Measurements from ENCODE around the gene PIANP.

The PIANP gene

DNA sequence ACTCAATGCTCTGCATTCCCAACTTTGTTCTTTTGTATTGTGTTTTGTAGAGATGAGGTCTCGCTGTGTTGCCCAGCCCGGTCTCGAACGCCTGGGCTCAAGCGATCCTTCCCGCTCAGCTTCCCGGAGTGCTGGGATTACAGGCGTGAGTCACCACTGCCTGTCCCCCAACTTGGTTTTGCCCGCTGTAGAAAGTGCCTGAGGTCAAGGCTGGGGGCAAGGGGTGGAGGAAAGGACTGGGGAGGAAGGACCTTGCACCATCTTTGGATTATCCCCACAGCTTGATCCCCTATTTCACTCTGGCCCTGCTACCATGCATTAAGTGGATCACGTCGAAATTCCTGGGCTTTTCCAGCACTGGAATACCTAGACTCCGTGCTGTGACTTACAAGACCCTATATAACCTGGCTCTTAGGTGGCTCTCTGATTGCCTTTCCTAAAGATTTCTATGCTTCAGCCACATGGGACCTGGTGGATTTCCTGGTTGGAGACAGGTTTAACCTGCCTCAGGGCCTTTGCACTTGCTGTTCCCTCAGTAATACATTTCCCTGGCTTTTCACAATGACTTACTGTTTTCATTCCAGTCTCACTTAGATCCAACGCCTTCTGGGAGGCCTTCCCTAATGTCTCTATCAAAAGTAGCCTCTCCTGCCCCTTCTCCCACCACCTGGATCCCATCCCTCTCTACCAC is 608 bp upstream of the PIANP start:
- no peak for DNase-seq

DNA sequence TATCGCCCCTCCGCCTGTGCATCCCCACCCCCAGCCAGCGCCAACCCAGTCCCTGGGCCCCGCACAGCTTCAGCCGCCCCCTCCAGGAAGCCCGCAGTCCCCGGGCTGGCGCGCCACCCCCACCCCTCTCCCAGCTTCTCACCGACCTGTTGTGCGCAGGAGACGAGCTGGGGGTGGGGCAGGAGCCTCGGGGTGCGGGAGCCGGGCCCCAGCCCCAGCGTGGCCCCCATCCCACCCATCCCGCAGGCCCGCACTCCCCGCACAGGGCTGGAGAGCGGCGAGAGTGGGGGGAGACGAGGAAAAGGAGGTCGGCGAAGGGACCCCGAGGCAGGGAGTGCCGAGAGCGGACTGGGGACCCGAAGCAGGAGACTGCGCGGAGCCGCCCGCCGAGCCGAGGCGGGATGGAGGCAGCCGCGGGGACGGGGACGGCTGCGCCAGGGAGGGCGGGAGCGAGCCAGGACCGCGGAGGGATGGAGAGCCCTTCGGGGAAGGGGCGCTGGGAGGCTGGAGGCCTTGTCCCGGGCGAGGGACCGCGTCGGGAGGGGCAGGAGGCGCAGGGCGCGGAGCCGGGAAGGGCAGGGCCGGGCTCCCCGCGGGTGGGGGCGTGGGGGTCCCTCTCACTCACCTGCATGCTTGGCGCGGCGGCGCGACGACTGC is 498 bp downstream of the PIANP start:
- no peak for DNase-seq

DNA sequence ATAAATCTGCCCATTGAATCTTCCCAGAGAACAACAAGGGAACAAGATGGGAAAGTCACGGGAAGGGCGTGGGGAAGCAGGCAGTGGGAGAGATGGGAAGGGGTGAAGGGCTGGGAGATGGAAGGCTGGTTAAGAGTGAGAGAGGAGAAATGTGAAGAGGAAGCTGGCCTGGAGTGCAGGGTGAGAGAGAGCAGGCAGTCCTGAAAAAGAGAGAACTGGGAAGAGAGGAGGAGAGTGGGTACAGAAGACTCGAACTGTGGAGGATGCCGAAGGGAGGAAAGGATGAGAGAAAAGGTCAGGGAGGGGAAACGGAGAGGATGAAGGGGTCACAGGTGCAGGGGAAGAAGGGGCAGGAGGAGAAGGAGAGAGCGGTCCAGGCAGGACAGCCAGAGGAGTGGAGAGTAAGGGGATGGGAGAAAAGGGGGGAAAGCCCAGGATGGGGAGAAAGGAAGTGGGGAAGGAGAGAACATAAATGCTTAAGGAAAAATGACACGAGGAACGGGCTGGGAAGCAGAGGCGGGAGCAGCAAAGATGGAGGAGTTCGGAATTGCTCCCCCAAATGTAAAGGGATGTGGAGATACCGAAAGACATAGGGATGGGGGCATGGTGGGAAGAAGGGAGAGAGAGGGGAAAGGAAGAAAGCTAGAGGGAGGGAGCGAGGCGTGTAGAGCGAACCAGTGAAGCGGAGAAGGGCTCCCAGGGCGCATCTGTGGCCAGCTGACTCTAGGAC is 1.2 kb downstream of the PIANP start:
- no peak for DNase-seq

DNA sequence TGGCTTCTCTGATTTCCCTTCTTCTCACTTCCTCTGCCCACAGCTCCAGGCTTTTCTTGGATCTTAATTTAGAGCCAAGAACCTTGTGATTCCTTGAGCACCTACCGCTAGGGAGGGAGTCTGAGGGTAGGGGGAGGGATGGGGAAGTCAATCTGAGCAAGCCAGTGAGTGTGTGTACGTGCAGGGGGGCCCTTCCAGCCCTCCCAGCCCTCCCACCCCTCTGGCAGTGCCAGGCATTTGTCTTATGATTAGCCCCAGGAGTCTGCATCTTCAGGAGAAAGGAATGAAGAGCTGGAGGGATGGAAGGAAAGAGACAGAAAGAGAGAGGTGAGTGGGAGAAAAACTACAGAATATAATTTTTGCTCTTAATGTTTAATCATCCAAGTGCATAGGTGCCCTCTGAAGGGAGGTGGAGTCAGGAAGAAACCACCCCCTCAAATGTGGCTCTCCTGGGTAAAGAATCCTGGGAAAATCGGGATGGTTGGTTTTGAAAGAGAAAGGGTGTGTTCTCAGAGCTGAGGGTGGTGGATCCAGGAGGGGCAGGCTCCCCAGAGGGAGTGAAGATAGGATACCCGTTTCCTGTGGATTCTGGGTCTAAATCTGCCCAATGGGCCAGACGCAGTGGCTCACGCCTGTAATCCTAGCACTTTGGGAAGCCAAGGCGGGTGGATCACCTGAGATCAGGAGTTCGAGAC is 2.1 kb downstream of the PIANP start:
- no peak for DNase-seq

DNA sequence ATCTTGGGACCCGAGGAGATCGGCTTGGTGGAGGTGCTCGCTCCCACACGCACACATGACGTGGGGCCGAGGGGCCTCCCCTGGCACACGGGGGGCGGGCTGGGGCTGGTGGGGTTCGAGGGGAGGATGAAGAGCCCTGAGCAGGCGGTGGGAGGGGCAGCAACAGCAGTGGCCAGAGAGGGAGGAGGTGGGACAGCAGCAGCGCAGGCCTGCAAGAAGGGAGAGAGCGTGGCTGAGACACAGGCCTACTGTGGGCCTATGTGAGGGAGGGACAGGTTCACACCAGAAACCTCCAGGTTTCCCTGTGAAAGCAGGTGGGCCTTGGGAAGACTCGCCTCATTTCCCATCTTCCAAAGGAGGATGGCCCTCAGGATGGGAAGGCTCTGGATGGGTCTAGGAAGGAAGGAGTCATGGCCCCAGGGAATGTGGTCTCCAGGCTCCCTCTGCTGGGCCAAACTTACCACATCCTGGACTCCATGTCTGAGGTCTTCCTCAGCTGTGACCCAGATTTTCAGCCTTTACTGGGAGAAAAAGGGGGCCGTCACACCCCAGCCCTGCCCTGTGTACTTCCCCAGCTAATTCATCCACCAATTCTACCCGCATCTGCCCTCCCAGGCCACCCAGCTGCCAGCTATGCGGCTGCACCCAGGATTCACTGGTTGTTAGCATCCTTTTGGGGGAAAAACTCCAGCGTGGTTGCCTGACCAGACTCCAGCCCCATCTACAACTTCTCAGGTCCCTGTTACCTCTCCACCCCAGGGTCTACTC is 2.8 kb downstream of the PIANP start:
- DNase-seq = no peak

DNA sequence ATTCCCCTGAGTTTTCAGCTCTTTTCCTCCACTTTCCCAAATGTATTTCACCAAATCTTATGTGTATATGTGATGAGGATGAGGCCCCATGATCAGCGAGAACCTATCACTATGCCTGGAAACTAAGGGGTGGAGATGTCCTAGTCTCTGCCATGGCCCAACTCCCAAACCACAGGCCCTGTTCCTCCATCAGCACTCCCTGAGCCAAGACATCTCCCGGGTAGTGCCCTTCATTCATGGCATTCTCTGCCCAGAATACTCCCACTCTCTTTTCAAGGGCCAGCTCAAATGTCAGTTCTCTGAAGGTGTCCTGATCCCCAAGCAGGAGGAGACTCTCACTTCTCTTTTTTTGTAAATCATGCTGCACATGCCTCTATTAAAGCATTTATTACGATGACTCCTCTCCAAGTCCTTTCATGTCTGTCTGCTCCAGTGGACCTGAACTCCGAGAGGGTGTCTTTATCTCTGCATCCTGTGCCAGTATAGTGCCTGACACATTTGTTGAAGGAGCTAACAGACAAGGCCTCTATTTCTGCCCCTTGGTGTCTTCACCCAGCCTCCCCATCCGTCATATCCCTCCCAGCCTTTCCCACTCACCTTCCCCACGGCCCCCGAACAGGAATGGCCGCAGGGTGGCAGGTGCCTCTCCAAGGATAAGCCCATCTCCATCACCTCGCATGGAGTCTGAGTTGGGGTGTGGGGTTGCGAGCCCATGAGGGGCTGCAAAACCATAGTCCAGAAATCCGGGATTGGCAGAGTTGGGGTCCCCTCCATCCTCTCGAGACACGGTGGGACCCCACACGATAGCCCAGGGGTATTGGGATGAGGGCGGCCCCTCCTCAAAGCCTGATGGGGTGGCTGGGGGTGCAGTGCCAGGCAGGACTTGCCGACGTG is 3.7 kb downstream of the PIANP start:
- no peak for DNase-seq

DNA sequence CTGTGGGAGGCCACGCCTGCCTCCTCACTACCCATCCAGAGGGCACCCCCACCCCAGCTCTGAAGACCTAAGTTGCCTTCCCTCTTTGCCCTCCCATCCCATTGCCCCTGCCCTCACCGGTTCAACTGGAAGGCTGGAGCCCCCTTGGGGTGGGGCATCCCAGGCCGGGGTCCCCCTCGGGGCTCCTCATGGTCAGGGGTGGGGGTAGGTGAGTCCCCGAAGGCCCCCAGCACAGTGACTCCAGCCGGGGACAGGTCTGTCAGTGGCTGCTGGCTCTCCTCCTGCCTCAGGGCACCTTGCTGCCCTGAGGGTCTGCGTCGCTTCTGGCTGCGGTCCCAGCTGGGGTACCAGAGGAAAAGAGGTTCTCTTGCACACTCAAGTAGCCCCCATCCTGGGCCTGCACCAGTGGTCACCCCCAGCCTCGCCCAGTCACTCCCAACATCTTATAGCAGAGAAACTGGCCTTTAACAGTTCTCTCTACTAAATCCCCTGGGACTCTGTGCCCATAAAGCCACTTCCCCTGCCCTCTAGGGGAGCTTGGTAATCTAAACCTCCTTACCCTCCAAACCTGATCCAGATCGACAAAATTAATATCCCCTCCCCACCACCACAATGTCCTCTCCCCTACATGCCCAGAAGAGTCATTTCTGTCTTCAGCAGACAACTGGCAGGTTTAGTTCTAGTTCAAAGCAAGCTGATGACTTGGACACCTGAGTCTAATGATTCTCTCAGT is 5.1 kb downstream of the PIANP start:
- DNase-seq = no peak

DNA sequence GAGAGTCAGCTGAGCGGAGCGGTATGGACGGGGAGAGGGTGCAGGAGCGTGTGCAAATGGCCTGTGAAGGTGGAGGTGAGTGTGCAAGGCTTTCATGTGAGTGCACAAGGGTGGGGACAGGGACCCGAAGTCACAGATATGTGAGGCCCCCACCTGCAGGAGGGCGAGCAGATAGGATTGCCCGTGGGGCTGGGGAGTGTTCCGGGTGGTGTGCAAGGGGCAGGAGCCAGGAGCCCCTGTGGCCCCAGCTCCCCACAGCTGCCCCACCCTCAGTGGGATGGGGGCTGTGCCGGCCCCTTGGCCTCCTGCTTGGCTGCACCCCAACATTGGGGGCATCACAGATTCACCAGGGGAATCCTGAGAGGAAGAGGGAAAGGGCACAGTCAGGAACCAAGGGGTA is 5.9 kb downstream of the PIANP start:
- no peak for DNase-seq

DNA sequence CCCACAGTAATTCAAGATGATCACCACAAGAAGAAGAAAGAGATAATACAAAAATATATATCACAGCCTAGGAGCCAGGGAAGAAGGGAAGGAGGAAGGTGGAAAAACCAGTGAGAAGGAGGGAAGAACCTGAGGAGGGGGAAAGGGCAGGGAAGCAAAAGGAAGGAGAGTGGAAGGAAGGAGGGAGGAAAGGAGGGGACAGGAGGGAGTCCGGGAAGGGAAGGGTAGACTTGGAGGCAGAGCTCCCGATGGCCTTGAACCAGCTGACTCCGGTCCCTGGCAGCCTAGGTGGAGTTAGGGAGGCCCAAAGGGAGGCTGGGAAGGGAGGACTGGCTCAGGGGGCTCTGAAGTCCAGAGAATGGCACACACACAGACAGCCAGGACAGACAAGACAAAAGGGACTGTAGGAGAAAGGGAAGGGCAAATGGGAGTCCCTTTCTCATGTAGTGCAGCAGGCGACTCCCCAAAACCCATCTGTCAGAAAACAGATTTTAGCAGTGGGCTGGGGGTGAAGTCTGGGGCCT is 6.7 kb downstream of the PIANP start:
- DNase-seq = no peak

DNA sequence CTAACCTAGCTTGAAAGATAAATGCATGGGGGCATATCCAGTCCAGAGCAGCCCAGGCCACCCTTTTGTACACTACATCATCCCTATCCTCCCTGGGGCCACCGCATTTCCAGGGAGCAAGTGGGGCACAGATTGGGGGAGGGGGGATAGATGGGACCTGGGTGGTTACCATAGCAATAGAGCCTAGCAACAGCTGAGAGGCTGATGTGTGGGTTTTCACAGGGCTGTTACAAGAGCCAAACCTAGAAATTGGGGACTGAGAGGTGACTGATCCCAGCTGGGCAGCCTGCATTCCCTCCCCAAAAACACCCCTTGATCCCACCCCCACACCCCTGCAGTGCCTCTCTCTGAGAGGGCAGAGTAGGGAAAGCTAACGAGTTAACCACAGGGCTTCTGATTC is 7.7 kb downstream of the PIANP start:
- DNase-seq = no peak

DNA sequence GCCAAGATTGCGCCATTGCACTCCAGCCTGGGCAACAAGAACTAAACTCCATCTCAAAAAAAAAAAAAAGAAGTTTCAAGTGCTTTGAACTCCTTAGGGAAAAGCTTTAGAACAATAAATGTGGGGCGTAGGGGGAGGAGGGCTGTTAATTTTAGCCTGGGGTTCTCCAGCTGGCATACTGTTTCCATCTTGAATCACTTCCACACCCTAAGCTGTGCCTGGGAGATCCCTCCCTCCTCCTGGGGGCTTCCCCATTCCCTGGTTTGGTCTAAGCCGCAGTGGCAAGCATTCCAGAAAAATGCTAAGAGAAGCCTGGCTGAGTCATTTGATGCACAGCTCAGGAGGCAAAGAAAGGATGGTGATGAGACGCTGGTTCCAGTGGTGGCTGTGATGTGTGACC is 9.1 kb downstream of the PIANP start:
- DNase-seq = no peak

DNA sequence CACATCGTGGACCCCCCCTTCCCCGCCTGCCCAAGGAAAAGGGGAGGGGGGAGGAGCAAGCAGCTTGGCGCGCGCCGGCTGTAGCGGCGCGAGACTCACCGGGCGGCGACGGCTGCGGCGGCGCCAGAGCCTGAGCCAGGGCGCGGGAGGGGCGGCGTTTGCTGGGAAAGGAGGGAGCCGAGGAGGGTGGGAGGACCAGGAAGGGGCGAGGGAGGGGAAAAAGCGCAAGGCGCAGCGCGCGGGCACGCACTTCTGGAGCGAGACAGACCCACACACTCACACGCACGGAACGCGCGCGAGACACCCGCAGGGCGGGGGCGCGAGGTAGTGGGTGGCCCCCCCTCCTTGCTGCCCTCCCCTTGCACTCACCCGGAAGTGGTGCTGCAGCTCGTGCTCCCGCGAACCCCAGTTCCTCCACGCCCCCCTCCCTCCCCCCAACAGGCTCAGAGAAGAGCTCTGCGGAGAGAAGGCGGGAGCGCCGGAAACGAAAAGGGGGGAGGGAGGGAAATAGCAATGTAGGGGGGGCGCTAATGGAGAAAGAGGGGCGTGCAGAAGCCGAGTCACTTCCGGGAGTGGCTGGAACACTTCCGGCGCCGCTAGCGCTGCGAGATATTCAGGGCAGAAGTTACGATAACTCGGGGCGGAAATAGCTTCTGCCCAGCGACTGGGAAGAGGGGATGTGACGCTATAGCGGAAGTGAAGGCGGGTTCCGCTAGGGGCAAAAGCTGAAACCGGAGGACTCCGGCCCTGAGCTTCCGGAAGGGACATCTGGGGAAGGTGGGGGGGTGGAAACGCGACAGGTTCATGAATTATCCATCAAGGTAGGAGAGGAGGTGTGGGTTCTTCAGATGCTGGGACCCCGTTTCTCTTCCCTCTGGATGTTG is 11.4 kb downstream of the PIANP start, which contains the start of gene ZNF384:
ZNF384 (minus strand) TSS at position 377 of the 884 bp plus-strand sequence. CDS start 9,855 bp downstream, outside the sequence.
- DNase-seq = peak; percentile 87 to 96

DNA sequence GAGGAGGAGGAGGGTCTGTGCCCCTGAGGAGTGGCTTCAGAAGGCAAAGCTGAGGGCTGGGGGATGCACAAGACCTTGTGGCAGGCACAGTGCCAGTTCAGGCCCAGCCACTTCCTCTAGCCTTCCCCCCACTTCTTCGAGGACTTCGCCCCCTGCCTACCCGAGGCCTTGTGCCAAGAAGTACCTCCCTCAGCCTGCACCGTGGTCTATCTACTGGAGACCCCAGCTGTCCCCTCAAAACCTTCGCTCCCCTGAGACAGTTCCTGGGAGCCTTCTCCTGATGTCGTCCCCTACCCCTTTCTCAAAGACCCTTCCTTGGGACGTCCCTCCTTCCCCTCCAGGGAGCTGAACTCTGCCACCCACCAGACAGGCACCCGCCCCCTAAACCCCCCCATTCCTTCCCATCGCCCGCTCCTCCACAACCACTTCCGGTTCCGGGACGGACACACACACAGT is 12.0 kb downstream of the PIANP start:
- DNase-seq = no peak

DNA sequence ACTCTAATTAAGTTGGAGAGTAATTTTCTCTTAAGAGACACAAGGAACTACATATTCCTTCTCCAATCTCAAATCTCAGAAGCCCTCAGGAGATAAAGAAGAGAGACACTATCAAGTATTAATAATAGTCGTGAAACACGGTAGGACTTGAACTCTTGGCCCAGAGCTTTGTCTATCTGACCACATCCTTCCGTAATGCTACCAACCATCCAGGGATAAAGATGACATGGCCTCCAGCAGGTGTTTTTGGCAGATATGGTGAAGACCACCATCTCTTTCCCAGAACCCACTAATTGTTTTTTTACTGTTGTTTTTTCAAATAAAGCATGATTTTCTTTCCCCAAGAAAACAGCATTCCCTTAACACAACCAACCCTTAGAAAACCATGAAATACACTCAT is 14.8 kb downstream of the PIANP start:
- DNase-seq = no peak

DNA sequence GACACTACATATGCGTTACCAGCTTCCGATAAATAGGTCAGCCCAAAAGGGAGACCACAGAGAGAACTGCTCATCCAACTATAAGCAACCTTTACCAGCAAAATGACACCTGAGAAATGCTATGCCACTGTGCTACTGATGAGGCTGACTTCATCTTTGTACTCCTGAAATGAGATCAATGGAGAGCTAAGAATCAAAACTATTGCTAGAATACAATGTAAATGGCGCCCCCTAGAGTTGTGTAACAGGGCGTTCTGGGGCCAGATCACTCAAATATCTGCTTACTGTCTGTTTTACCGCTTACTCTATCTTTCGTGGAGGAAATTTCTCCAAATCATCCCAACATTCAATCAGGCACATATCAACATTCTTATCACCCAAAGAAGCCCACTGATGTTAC is 16.0 kb downstream of the PIANP start:
- DNase-seq = no peak

DNA sequence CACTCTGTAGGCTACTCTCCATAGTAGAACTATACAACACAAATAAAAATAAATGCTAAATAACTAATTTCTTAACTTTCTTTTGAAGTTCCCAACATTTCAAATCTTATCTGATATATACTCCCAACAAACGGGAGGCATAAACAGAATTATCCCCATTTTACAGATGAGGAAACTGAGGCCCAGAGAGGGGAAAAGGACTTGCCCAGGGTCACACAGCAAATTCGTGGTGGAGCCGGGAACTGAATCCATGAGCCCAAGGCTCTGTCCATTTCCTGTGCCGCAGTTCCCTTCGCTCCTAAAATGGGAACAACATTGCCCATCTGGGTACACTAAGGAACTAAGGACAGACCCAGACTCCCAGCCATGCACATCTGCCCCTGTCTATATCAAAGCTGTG is 23.7 kb downstream of the PIANP start:
- DNase-seq = no peak

DNA sequence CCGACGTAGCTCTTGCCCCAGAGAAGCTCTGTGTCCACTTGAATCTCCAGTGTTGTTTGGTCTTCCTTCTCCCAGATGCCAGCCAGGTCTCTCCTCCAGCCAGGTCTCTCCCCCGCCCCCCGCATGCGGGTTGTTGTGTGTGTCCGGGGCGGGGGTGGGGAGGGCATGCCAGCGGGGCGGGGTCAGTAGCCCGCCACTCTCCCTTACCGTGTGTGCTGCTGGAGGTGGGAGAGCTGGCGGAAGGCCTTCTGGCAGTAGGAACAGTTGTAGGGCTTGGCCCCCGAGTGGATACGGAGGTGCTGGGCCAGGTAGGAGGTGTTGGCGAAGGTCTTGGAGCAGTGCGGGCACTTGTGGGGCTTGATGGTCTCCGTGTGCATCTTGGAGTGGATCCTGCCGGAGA is 28.5 kb downstream of the PIANP start:
- no peak for DNase-seq

DNA sequence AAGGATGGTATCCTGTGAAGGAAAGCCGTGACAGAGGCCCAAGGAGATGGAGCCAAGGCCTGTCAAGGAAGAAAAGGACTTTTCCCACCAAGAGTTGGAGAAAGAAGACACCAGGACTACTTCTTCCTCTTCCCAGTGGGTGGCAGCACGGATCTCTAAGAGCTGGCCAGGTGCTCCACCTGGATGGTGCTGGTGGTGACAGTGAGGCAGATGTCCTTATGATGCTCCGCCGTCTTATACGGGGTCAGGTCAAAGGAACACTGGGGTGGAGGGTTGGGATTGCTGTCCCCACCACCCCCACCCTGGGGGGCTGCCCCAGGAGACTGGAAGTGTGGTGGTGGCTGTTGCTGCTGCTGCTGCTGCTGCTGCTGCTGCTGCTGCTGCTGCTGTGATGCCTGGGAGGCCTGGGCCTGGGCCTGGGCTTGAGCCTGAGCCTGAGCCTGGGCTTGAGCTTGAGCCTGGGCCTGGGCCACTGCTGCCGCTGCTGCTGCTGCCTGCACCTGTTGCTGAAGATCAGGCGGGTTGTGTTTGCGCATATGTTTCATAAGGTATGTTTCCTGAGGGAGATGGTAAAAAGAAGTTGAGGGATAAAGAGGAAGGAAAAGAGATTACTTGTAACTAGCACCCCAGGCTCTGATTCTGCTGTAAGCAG is 32.9 kb downstream of the PIANP start:
- DNase-seq = no peak

DNA sequence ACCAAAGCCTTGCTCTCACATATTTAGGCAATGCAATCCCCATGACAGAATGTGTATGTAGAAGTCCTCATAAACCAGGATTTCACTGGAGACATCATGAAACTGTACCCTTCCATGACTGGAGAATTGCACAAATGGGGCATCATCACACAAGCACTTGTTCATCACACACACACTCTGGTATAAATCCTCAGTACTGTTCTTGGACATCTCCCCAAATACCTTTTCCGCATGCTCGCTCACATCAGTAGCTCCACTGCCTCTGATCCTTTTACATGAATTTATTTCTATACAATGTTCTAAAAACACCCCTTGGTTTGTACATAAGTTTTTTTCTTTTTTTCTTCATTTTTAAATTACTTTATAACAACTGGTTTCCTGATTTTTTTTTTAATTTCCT is 34.4 kb downstream of the PIANP start:
- no peak for DNase-seq

All from NCI-H187 (cell line).